Activated CD8-positive, alpha-beta memory T cell treated with anti-CD3 and anti-CD28 coated beads, Interleukin-2, amount 50 U/mL, for 24 hours (primary cell): ENCODE measurements around the gene CARS2.
"Not testable (repeated sequence)": the region's sequence is repeated elsewhere in the genome, so short reads cannot be mapped to it uniquely, and the experiment has no call there.

Experiments
- DNase-seq: peaks from one replicate; pipeline ENCODE4 v3.0.0-alpha.2; 2020; ENCODE audit errors: extremely low read depth

Gene CARS2

DNA sequence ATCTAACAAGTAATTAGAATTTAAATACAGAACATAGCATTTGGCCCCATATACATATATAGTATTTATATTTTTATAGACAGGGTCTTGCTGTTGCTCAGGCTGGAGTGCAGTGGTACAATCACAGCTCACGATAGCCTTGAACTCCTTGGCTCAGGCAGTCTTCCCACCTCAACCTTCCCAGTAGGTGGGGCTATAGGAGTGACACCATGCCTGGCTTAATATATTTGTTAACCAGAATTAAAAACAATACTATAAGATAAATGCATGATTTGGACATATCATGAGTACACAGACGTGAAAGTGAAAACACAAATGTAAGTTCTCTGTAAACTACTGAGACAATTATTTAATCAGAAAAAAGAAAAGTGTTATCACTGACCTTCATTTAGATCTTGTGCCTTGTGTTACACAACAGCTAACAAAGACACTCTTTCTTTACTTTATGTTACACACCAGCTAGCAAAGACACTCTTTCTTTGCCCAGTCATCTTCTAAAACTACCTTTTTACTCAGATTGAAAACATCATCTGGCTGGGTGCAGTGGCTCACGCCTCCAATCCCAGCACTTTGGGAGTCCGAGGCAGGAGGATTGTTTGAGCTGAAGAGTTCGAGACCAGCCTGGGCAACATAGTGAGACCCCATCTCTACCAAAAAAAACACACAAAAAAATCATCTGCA is 22.6 kb downstream of the CARS2 start:
- no peak for DNase-seq

DNA sequence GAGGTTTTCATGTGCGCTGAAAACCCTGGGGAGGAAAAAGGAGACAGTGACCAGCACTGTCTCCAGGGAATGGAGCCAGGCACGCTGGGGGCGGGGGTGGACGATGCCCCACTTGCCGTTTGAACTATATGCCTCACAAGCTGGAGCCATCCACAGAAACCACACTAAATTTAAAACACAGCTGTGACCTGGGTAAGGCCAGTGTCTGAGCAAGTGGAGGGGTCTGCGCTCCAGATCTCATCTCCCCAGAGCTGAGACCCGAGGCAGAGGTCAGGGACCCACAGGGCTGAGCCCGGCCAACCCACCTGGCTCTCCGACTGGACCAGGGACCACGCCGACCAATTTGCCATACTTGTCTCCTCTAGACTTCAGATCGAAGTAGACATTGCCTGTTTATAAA is 23.2 kb downstream of the CARS2 start:
- no peak for DNase-seq

- DNase-seq, result no peak
These were observed 23.9 kb downstream of the CARS2 start for GRCh38 chr13:110681868-110682550.

- no peak for DNase-seq
These were observed 25.1 kb downstream of the CARS2 start for GRCh38 chr13:110680852-110681251.

- no peak for DNase-seq
These were observed 28.0 kb downstream of the CARS2 start for GRCh38 chr13:110677731-110678545.

DNA sequence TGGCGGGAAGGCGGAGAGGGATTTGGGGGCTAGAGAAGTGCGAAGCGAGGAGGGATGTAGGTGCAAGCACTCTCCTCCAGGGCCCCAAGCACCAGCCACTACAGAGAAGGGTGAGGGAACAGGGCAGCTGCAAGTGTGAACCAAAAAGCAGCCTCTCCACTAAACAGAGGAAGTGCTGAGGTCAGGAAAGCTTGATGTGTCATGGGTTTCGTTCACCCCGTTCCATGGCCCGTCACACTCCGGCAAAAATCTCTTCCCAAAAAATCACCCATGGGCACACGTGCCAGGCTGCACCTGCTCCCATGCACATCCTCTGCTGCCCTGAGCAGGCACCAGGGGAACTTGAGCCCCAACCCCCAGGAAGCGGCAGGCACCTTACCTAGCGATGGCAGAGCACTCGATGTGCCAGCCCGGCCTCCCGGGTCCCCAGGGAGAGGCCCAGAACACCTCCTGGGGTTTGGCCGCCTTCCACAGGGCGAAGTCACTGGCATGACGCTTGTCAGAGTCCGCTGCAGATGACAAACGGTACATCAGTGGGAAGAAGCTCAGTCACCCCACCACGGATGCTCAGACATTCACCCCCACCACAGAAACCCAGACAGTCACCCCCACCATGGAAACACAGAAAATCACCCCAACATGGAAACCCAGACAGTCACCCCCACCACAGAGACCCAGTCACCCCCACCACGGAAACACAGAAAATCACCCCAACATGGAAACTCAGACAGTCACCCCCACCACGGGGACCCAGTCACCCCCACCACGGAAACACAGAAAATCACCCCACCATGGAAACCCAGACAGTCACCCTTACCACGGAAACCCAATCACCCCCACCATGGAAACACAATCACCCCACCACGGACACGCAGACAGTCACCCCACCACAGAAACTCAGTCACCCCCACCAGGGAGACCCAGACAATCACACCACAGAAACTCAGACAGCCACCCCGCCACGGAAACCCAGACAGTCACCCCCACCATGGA is 29.0 kb downstream of the CARS2 start:
- peak; percentile 24 for DNase-seq

DNA sequence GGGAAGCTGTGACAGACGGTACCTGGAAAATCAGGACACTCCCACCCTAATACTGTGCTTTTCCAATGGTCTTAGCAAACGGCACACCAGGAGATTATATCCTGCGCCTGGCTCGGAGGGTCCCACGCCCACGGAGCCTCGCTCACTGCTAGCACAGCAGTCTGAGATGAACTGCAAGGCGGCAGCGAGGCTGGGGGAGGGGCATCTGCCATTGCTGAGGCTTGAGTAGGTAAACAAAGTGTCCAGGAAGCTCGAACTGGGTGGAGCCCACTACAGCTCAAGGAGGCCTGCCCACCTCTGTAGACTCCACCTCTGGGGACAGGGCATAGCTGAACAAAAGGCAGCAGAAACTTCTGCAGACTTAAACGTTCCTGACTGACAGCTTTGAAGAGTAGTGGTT is 36.1 kb downstream of the CARS2 start:
- not testable (repeated sequence) for DNase-seq

DNA sequence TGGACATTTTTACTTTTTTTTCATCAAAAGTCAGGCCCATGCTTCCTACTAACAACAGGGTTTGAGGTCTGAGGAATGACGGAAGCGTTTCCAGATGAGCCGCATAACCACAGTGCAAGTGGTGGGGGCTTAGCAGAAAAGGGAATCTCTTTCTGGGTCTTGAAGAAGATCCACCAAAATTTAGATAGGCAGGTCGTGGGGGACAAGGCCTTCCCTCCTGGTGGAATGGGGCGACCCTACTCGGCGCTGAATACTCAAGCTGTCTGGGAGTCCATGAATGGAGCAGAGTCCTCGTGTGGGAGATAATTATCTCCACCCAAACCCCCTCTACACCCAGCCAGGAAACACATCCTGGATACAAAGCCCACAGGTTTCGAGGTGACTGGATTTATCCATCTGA is 36.9 kb downstream of the CARS2 start:
- no peak for DNase-seq

GRCh38 chr13:110666255-110666533 is 39.7 kb downstream of the CARS2 start:
- DNase-seq, result no peak

- DNase-seq, result no peak
These were observed 40.2 kb downstream of the CARS2 start for GRCh38 chr13:110665491-110666254.

- no peak for DNase-seq
These were observed 41.2 kb downstream of the CARS2 start for GRCh38 chr13:110664673-110665072.

DNA sequence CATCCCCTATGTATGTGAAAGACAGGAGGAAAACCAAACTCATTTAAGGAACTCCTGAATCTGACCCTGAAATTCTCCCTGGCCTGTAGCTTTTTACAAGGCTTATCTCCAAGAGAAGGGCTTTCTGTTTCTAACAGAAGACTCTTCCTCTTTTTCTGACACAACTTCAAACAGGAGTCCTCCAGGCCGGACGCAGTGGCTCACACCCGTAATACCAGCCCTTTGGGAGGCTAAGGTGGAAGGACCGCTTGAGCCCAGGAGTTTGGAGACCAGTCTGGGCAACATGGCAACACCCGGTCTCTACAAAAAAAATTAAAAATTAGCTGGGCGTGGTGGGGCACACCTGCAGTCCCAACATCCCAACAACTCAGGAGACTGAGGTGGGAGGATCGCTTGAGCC is 41.9 kb downstream of the CARS2 start:
- DNase-seq, result no peak

DNA sequence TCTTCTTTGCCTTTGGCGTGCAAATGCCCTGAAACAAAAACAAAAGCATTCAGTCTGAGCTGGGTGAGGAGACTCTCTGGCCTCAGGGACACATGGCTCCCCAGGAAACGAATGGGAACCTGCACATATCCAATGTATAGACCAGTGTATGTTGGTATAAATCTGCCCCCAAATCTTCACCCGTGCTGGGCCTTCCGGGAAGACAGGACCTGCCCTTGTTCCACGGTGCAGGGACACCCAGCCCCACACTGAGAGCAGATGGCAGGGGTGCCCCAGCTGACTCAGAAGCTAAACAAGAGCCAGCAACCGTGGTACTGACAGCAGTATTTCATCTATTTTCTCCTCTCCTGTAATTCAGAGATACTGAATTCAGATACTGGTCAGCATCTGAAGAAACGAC is 42.4 kb downstream of the CARS2 start:
- DNase-seq, result no peak

DNA sequence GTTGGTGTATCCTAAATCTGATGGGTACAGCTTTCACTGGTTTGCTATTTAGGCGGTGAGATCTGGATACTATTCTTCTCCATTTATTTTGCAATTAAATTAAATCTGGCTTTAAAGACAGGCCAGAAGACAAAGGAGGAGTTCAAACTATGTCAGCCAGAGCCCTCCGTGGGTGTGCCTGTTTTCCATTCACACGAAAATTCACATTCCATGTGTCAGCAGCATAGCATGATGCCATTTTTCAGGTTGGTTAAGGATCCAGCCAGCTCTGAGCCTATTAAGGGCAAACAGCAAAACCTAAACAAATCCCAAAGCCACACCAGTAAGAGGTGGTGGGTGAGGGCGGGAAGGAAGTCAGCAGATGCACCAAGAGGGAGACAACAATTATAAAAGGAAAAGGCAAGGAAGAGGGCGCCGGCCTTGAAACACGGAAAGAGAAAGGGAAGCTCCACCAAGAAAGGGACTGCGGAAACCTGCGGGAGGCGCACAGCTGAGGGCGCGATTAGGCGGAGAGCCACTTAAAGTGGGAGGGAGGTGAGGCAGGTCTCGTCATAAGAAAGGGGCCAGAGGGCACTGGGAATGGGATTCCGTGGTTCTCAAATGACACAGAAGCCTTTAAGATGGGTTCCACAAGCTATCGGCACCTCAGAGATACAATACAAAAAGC is 43.0 kb downstream of the CARS2 start:
- DNase-seq, result no peak

DNA sequence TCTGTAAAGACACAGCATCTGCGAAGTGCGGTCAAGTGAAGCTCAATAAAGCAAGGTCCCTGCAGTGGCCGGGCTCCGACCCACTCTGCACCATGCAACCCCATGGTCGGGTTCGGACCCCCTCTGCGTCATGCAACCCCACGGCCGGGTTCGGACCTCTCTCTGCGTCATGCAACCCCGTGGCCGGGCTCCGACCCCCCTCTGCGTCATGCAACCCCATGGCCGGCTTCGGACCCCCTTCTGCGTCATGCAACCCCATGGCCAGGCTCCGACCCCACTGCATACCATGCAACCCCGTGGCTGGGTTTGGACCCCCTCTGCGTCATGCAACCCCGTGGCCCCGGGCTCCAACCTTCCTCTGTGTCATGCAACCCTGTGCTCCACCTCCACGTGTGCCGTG is 43.8 kb downstream of the CARS2 start:
- no peak for DNase-seq

DNA sequence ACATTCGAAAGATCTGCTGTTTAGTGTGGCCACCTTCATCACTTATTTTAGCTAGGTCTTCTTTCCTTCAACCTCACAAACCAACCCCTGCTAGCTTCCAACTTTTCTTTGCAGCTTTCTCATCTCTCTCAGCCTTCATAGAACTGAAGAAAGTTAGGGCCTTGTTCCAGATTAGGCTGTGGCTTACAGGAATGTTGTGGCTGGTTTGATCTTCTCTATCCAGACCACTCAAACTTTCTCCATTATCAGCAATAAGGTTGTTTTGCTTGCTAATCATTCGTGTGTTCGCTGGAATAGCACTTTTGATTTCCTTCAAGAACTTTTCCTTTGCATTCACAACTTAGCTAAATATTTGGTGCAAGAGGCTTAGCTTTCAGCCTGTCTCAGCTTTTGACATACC is 44.7 kb downstream of the CARS2 start:
- no peak for DNase-seq

DNA sequence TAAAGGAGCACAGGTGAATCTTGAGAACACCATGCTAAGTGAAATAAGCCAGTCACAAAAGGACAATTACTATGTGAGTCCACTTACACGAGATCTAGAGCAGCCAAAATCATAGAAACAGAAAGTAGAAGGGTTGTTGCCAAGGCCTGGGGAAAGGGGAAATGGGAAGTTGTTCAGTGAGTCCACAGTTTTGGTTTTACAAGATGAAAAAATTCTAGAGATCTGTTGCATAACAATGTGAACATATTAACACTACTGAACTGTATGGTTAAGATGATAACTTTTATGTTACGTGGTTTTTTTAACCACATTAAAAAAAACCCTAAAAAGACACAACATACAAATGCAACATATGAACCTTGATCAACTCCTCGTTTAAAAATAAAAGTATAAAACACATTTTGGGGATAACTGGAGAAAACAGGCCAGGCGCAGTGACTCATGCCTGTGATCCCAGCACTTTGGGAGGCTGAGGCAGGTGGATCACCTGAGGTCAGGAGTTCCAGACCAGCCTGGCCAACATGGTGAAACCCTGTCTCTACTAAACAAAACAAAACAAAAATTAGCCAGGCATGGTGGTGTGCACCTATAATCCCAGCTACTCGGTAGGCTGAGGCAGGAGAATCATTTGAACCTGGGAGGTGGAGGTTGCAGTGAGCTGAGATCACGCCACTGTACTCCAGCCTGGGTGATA is 47.6 kb downstream of the CARS2 start:
- DNase-seq, result not testable (repeated sequence)

DNA sequence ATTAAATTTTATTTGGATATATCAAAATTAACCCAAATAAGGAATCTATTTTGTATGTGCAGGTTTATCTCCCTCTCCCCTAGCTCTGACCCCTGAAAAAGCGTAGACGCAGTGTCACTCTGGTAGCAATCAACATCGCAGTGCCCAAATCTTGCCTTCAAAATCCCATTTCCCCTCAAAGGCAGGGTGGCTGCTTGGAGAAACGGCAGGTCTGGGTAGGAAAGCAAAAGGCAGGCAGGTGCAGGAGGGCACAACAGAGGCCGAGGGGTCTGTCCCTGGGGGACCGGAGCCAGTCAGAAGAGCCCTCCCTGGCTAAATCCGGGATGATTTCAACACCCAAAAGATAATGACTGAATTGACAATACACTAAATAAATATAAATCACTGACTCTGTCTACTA is 48.7 kb downstream of the CARS2 start:
- DNase-seq, result no peak

- no peak for DNase-seq
These were observed 52.1 kb downstream of the CARS2 start for GRCh38 chr13:110653851-110654250.

DNA sequence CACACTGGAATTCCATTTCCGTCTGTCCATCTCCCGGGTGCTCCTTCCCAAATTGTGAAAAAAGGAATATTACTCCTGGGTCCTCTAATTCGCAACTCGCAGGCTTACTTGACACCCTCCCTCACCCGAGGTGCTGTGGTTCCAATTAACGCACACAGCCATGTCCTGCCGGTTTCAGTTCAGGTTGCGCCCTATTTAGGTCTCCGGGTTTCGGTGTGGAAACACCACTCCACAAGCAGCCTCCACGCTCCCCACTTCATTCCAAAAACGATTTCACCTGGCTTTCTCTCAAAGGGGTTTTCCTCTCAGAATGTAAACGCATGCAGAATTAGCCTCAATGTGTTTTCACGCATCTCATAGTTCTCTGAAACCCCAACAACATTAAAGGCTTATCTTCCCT is 52.6 kb downstream of the CARS2 start:
- DNase-seq, result no peak
